HL-60 (cell line): ENCODE results near the gene IRF1.

Experiments
- DNase-seq, 2 experiments: peaks; one replicate each; pipeline ENCODE4 v3.0.0-alpha.2; 2010 to 2020; ENCODE audit warnings: low read depth in 1 of 2, low spot score in 1 of 2
- H3K27ac ChIP-seq: fragments of 250-450 bp; sonication (Bioruptor Pico); replicated peaks from 2 replicates; pipeline ENCODE4 v1.5.1; 2020; ENCODE audit warnings: mild to moderate bottlenecking, moderate library complexity
- H3K27me3 ChIP-seq: fragments of 250-450 bp; sonication (Bioruptor Pico); 2 replicates; pipeline ENCODE4 v1.5.1; 2021; ENCODE audit warnings: mild to moderate bottlenecking, moderate library complexity; ENCODE audit not compliant: insufficient read depth, poor library complexity, severe bottlenecking
- H3K4me3 ChIP-seq: replicated peaks from 2 replicates; pipeline ENCODE4 v1.5.1; 2011; ENCODE audit warnings: mild to moderate bottlenecking, control low read depth, low read length; ENCODE audit not compliant: insufficient read depth
- GABPA ChIP-seq: IDR thresholded peaks from 2 replicates; pipeline ENCODE4 v1.6.1; 2012; ENCODE audit warnings: low read depth
- POLR2AphosphoS5 ChIP-seq: IDR thresholded peaks from 2 replicates; pipeline ENCODE4 v1.6.1; 2012; ENCODE audit warnings: low read depth
- SPI1 ChIP-seq: IDR thresholded peaks from 2 replicates; pipeline ENCODE4 v1.6.1; 2012; ENCODE audit warnings: low read depth, mild to moderate bottlenecking, borderline replicate concordance
- TF ChIP-seq, protein P1 (sequence below): IDR thresholded peaks from one replicate; pipeline ENCODE4 v1.5.1; 2011; ENCODE audit warnings: low read length, control low read depth, inconsistent platforms; ENCODE audit not compliant: insufficient read depth
- TF ChIP-seq, protein P2 (sequence below): IDR thresholded peaks from 2 replicates; pipeline ENCODE4 v1.6.1; 2012; ENCODE audit warnings: low read depth; ENCODE audit not compliant: insufficient replicate concordance

The IRF1 gene

DNA sequence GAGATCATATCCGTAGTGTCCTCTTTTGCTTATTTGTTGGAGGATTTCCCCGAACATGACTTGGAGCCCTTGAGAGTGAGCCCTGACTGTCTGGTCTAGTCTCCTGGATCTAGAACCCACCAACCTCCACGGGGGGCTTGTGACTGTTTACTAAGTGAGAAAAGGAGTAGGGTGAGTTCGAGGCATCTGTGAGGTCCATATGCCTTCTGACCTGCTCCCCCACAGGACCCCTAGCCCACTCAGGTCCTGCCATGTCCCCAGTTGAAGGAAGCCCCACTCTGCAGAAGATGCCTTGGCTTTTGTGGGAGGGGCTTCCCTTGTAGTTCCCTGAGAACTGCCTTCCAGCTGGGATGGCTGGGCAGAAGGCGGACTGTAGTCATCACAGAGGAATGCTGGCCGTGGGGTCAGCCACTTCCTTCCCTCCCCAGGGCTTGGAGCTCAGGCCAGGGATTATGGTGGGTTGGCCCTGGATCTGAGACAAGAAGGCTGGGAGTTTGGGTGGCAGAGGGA is 7.0 kb upstream of the IRF1 start:
- Histone ChIP-seq H3K27ac (no peak overlapping the region), H3K4me3 (no peak overlapping the region; the same call in 1 of the 2 replicates), H3K27me3 (no peaks in the 10 kb centered on the region)
- no peak for DNase-seq
- TF ChIP-seq POLR2AphosphoS5, result no peak

DNA sequence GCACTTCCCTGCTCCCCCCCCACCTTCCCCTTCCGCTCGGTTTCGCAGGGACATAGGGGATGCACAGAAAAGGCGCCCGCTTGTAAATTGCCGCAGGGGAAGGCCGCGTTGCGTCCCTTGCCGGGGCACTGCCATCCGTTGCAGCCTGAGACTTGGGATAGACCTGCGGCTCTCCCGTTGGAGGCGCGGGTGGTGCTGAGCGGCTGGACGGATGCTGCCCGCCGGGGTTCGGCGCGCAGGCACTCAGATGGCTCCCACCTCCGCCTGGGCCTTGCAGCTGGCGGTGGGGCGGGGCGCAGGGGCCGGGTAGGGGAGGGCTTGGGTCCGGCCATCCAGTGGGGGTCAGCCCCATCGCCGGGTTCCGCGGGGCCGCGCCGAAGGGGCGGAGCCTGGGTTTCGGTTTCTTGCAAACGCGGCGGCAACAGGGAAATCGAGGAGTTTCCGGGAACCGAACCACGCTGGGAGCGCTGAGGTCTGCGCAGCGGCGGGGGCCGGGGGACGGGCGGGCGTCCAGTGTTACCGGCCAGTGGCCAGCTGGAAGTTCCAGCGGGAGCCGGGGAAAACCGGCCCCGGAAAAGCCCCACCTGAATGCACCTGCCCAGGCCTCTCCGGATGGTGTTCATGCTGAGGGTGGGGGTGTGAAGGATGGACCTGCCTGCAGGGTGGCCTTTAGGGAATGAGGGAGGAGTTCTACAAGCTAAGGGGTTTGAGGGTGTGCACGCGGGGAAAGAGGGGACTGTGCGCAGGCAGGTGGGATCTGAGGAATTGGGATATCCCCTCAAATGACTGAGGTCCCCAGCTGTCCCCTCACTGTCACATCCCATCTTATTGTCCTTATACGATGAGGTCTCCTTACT is 6.3 kb upstream of the IRF1 start:
- peak in 1 of 2 experiments; percentile 61 for DNase-seq
- peak overlapping the region; percentile 84 for H3K27ac ChIP-seq
- no peaks in the 10 kb centered on the region for H3K27me3 ChIP-seq
- TF ChIP-seq, protein P1, sequence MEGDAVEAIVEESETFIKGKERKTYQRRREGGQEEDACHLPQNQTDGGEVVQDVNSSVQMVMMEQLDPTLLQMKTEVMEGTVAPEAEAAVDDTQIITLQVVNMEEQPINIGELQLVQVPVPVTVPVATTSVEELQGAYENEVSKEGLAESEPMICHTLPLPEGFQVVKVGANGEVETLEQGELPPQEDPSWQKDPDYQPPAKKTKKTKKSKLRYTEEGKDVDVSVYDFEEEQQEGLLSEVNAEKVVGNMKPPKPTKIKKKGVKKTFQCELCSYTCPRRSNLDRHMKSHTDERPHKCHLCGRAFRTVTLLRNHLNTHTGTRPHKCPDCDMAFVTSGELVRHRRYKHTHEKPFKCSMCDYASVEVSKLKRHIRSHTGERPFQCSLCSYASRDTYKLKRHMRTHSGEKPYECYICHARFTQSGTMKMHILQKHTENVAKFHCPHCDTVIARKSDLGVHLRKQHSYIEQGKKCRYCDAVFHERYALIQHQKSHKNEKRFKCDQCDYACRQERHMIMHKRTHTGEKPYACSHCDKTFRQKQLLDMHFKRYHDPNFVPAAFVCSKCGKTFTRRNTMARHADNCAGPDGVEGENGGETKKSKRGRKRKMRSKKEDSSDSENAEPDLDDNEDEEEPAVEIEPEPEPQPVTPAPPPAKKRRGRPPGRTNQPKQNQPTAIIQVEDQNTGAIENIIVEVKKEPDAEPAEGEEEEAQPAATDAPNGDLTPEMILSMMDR, result no peak
- TF ChIP-seq POLR2AphosphoS5, result peak; percentile 19; the same call in 1 of the 2 replicates
- H3K4me3 ChIP-seq, result peak overlapping the region; percentile 54

DNA sequence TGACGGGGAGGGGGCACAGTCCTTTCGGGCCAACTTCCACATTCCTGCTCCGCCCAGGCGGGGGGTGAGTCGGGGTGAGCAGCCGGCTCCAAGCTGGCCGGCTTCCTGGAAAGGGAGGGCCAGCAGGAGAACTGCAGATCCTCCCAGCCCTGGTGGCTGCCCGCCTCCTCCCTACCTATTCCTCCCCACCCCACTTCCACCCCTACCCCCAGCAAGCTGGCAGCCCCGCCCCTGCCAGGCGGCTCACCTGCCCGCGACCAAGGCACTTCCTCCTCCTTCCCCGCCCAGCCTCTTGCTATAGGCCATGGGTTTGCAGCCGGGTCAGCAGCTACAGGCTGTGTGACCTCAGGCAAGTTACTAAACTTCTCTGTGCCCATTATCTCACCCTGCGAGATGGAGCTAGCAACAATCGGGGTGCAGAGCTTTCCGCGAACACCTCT is 5.6 kb upstream of the IRF1 start:
- peak overlapping the region; percentile 84 for H3K27ac ChIP-seq
- no peaks in the 10 kb centered on the region for H3K27me3 ChIP-seq
- DNase-seq, result peak; percentile 74 to 90
- TF ChIP-seq POLR2AphosphoS5 (no peak), SPI1 (peak; percentile 72)
- peak overlapping the region; percentile 54 for H3K4me3 ChIP-seq

DNA sequence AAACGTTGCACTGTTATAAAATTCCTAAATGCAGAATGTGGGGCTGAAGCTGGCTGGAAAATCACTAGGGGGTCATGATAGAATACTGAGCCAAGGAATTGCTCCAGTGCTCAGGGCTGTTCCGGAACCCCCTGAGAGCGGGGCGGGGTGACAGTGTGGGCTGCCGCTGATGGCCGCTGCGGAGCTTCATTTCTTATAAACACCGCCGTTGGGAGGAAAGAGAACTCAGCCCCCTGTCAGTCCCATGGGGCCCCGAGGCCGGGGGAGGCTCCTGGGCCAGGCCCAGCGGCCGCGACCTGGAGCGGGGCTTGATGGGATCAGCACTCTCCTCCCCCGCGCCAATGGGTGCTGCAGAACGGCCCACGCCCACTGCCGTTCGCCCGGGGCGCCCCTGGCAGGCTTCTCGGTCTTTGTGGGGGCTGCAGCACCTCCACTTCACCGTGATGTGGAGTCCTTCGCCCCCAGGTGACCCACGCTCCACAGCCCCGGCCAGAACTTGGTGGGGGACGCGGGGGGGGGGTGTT is 5.2 kb upstream of the IRF1 start:
- peak in 1 of 2 experiments; percentile 86 for DNase-seq
- no peaks in the 10 kb centered on the region for H3K27me3 ChIP-seq
- peak overlapping the region; percentile 84 for H3K27ac ChIP-seq
- TF ChIP-seq GABPA (no peak), SPI1 (no peak), POLR2AphosphoS5 (no peak)
- TF ChIP-seq, protein P1, result no peak
- TF ChIP-seq, protein P2, sequence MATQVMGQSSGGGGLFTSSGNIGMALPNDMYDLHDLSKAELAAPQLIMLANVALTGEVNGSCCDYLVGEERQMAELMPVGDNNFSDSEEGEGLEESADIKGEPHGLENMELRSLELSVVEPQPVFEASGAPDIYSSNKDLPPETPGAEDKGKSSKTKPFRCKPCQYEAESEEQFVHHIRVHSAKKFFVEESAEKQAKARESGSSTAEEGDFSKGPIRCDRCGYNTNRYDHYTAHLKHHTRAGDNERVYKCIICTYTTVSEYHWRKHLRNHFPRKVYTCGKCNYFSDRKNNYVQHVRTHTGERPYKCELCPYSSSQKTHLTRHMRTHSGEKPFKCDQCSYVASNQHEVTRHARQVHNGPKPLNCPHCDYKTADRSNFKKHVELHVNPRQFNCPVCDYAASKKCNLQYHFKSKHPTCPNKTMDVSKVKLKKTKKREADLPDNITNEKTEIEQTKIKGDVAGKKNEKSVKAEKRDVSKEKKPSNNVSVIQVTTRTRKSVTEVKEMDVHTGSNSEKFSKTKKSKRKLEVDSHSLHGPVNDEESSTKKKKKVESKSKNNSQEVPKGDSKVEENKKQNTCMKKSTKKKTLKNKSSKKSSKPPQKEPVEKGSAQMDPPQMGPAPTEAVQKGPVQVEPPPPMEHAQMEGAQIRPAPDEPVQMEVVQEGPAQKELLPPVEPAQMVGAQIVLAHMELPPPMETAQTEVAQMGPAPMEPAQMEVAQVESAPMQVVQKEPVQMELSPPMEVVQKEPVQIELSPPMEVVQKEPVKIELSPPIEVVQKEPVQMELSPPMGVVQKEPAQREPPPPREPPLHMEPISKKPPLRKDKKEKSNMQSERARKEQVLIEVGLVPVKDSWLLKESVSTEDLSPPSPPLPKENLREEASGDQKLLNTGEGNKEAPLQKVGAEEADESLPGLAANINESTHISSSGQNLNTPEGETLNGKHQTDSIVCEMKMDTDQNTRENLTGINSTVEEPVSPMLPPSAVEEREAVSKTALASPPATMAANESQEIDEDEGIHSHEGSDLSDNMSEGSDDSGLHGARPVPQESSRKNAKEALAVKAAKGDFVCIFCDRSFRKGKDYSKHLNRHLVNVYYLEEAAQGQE, result no peak
- H3K4me3 ChIP-seq, result peak overlapping the region; percentile 54

DNA sequence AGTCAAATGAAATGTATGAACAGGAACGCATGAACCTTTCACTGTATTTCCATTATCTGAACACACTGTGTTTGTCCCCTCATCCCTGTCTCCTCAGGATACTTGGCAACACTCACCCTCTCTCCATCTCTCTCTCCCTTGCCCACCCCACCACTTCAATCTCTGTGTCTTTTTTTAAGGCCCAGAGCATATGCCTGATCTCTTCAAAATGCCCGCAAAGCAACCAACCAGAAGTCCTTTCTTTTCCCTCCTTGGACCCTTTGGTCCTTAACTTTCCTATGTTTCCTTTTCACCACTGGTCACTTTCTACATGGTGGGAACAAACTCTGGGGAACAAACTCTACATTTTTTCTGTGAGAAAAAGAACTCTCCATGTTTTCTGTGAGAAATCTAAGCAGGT is 3.2 kb upstream of the IRF1 start:
- Histone ChIP-seq H3K27ac (no peak overlapping the region), H3K4me3 (no peak overlapping the region), H3K27me3 (no peaks in the 10 kb centered on the region)
- TF ChIP-seq, protein P2, result no peak
- TF ChIP-seq SPI1 (no peak), POLR2AphosphoS5 (no peak), GABPA (no peak)
- TF ChIP-seq, protein P1, result no peak
- no peak for DNase-seq
